Calu3 (cell line): Measurements from ENCODE around the gene VWA2. TPM values are rescaled to one million over a fixed set of nuclear protein-coding genes. Genes with fewer than 3 reads are reported as not detected.

ENCODE experiments used
- BruUV-seq: library from RNA; stranded (reverse); fragments of 400-500 nt; replicated peaks from 2 replicates; lab custom pipeline; 2021; lab: Mats Ljungman, UMichigan
- CTCF ChIA-PET: fragments of 300-600 bp; sonication (Branson Sonifier 250); formaldehyde crosslinking; loops from one replicate; lab custom pipeline; 2022; ENCODE audit warnings: antibody characterized with exemption; lab: Charles Lee
- DNase-seq: peaks from one replicate; pipeline ENCODE4 v3.0.0; 2022
- H3K27ac Mint-ChIP-seq: one replicate; pipeline ENCODE4 v1.8.0; 2022; ENCODE audit warnings: mixed read lengths; ENCODE audit not compliant: unreplicated experiment
- H3K27me3 Mint-ChIP-seq: one replicate; pipeline ENCODE4 v1.8.0; 2022; ENCODE audit warnings: mixed read lengths; ENCODE audit not compliant: unreplicated experiment
- H3K36me3 Mint-ChIP-seq: one replicate; pipeline ENCODE4 v1.8.0; 2022; ENCODE audit warnings: mild to moderate bottlenecking, moderate library complexity, mixed read lengths; ENCODE audit not compliant: insufficient read depth, unreplicated experiment
- H3K4me1 Mint-ChIP-seq: one replicate; pipeline ENCODE4 v1.8.0; 2022; ENCODE audit warnings: mild to moderate bottlenecking, low read depth, mixed read lengths; ENCODE audit not compliant: unreplicated experiment
- H3K4me3 Mint-ChIP-seq: one replicate; pipeline ENCODE4 v1.8.0; 2022; ENCODE audit warnings: mild to moderate bottlenecking, low read depth, moderate library complexity, mixed read lengths; ENCODE audit not compliant: unreplicated experiment
- H3K9me3 Mint-ChIP-seq: one replicate; pipeline ENCODE4 v1.8.0; 2022; ENCODE audit warnings: low read depth, mixed read lengths; ENCODE audit not compliant: unreplicated experiment
- CTCF ChIP-seq: fragments of 200-600 bp; IDR thresholded peaks from one replicate; pipeline ENCODE4 v1.8.0; 2022; ENCODE audit warnings: antibody characterized with exemption; ENCODE audit not compliant: unreplicated experiment
- intact Hi-C: fragments of 100-400 bp; cut with micrococcal nuclease; formaldehyde crosslinking; loops from one replicate; pipeline ENCODE4 v1.10.0; 2022; ENCODE audit not compliant: unreplicated experiment
- total RNA-seq: library from RNA; stranded (reverse); gene quantifications from 2 replicates; pipeline ENCODE4 v1.2.3, GENCODE V29; 2022

Gene VWA2
- total RNA-seq, 1 experiment from 2014 or later, result 4.2 TPM

- CTCF ChIA-PET, result interaction anchor here (0.6 kb wide), 1 partner anchor 247 kb away, joined by 3 read pairs; no protein-coding TSS in a partner anchor
- H3K4me1 Mint-ChIP-seq, result peaks cover 1% of the 10 kb centered on the region
- intact Hi-C loops, result no loop called here
- no peaks in the 10 kb centered on the region for H3K36me3 Mint-ChIP-seq
- no TSS peak for BruUV-seq
- no peak overlapping the region for H3K27ac Mint-ChIP-seq
- H3K27me3 Mint-ChIP-seq, result no peaks in the 10 kb centered on the region
- H3K4me3 Mint-ChIP-seq, result no peak overlapping the region
- H3K9me3 Mint-ChIP-seq, result no peaks in the 10 kb centered on the region
- DNase-seq, result no peak
- no peak for TF ChIP-seq CTCF
Measured at GRCh38 chr10:114276671-114277070, 37.6 kb downstream of the VWA2 start.

- CTCF ChIA-PET, result no interaction called here
- H3K4me1 Mint-ChIP-seq, result no peaks in the 10 kb centered on the region
- no peaks in the 10 kb centered on the region for H3K36me3 Mint-ChIP-seq
- H3K9me3 Mint-ChIP-seq, result no peaks in the 10 kb centered on the region
- no peak for DNase-seq
- no peak overlapping the region for H3K4me3 Mint-ChIP-seq
- no peak for TF ChIP-seq CTCF
- no TSS peak for BruUV-seq
- intact Hi-C loops, result no loop called here
- no peak overlapping the region for H3K27ac Mint-ChIP-seq
- H3K27me3 Mint-ChIP-seq, result no peaks in the 10 kb centered on the region
Measured at GRCh38 chr10:114278140-114278883, 39.3 kb downstream of the VWA2 start.

GRCh38 chr10:114278884-114279191 is 39.8 kb downstream of the VWA2 start:
- Mint-ChIP-seq H3K27me3 (no peaks in the 10 kb centered on the region), H3K9me3 (no peaks in the 10 kb centered on the region), H3K27ac (no peak overlapping the region), H3K4me1 (no peaks in the 10 kb centered on the region), H3K36me3 (no peaks in the 10 kb centered on the region), H3K4me3 (no peak overlapping the region)
- no peak for DNase-seq
- intact Hi-C loops, result no loop called here
- no TSS peak for BruUV-seq
- TF ChIP-seq CTCF, result no peak
- CTCF ChIA-PET, result no interaction called here

GRCh38 chr10:114279289-114279688 is 40.2 kb downstream of the VWA2 start:
- no peaks in the 10 kb centered on the region for H3K9me3 Mint-ChIP-seq
- no peak for TF ChIP-seq CTCF
- H3K27ac Mint-ChIP-seq, result no peak overlapping the region
- DNase-seq, result no peak
- BruUV-seq, result no TSS peak
- no peaks in the 10 kb centered on the region for H3K4me1 Mint-ChIP-seq
- H3K4me3 Mint-ChIP-seq, result no peak overlapping the region
- CTCF ChIA-PET, result no interaction called here
- H3K27me3 Mint-ChIP-seq, result no peaks in the 10 kb centered on the region
- intact Hi-C loops, result no loop called here
- no peaks in the 10 kb centered on the region for H3K36me3 Mint-ChIP-seq
